ENCODE results near the gene ARHGAP12.

DNA sequence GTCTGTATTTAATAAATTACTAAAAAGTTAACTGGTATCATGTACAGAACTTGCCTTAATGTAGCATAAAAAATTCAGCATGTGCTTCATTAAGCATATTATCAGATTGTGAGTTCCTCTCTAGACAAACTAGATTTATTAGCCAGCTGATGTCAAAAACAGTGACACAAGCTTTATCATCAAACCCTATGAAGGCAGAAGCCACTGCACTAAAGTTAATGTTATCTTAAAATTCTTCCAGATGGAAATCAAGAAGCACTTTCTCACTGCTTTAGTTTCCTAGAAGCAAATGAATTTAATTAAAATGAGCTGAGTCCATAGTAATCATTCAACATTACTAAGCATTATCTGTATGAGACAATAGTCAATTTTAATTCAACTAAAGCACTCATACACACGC, 96.4 kb downstream of the ARHGAP12 start:
- TF ChIP-seq EZH2 (IDR thresholded peaks at IDR 0.05; ENCODE audit: low read depth): no peak
- TF ChIP-seq CTCF (conservative IDR thresholded peaks at IDR 0.05): no peak
